ENCODE measurements around the gene SSBP3. TPM values are rescaled to one million over a fixed set of nuclear protein-coding genes. Genes with fewer than 3 reads are reported as not detected.
A peak's percentile ranks its signal among the peaks of the same experiment; 100 is the strongest.
"Not testable (repeated sequence)": the region's sequence is repeated elsewhere in the genome, so short reads cannot be mapped to it uniquely, and the experiment has no call there.

SSBP3 gene
- total RNA-seq, 1 donor: 11.7 TPM

DNA sequence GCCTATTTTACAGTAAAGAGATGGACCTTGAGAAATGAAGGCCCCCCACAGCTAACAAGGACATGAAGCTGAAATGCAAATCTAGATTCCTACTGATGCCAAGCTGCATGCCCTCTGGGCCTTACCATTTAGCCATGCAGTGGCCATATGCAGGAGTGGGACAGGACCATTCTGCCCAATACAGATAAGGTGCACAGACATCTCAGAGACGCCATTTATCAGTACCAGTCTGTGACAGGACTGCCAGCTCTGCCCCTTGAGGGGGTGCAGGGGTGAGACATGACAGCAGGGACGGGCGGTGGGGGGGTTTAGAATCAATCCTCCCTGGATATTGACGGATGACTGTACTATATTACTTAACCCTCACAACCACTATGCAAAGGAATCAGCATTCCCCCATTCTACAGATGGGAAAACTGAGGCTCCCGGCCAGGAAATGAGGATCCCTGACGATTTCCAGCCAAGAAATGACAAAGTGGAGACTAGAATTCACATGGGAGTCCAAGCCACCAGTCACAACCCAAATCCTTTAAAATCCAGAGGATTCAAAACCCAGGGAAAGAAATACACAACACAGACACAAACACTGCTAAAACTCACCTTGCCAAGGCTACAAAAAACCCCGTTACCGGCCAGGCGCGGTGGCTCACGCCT is 10.8 kb downstream of the SSBP3 start:
- no peak overlapping the region for H3K4me3 ChIP-seq (ENCODE audit: low read depth, low read length)
- DNase-seq (ENCODE audit: low read depth): no peak
- TF ChIP-seq, protein P1, sequence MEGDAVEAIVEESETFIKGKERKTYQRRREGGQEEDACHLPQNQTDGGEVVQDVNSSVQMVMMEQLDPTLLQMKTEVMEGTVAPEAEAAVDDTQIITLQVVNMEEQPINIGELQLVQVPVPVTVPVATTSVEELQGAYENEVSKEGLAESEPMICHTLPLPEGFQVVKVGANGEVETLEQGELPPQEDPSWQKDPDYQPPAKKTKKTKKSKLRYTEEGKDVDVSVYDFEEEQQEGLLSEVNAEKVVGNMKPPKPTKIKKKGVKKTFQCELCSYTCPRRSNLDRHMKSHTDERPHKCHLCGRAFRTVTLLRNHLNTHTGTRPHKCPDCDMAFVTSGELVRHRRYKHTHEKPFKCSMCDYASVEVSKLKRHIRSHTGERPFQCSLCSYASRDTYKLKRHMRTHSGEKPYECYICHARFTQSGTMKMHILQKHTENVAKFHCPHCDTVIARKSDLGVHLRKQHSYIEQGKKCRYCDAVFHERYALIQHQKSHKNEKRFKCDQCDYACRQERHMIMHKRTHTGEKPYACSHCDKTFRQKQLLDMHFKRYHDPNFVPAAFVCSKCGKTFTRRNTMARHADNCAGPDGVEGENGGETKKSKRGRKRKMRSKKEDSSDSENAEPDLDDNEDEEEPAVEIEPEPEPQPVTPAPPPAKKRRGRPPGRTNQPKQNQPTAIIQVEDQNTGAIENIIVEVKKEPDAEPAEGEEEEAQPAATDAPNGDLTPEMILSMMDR (IDR thresholded peaks at IDR 0.05; ENCODE audit: insufficient read depth, low read length): no peak

DNA sequence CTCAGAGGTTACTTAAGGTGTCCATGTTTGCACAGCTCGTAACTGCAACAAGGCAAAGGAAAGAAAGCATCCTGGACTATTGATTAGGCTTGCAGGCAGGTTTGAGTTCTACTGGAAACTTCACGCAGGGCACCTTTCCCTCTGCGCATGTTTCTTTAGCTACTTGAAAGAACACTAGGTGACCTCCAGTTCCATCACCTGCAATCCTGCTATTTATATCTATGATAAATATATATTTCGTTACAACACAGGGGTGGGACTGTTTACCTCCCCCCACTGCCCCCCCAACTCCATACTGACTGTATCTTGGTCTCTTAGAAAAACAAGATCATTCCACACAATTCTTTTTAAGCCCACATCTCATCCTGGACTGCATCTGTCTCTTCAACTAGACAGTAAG is 12.1 kb downstream of the SSBP3 start:
- DNase-seq (ENCODE audit: low read depth): no peak
- H3K4me3 ChIP-seq (ENCODE audit: low read depth, low read length): no peak overlapping the region
- TF ChIP-seq, protein P1 (IDR thresholded peaks at IDR 0.05; ENCODE audit: insufficient read depth, low read length): no peak

DNA sequence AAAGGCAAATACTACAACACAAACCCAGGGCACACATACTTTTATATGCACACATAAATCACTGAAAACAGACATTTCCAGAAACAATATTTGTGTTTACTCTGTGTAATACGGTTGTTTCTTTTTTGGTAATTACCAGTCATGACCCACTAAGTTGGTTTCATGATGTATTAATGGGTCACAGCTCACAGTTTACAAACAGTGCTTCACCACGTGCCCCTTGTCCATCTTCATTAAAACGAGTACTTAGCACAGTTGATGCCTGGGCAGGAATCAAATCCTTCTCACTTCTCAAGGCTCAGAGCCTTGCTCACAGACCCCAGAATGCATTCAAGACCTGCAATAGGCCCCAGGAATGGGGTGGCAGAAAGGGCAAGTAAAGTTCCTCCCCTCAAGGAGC is 13.8 kb downstream of the SSBP3 start:
- DNase-seq (ENCODE audit: low read depth): no peak
- TF ChIP-seq, protein P1 (IDR thresholded peaks at IDR 0.05; ENCODE audit: insufficient read depth, low read length): no peak

DNA sequence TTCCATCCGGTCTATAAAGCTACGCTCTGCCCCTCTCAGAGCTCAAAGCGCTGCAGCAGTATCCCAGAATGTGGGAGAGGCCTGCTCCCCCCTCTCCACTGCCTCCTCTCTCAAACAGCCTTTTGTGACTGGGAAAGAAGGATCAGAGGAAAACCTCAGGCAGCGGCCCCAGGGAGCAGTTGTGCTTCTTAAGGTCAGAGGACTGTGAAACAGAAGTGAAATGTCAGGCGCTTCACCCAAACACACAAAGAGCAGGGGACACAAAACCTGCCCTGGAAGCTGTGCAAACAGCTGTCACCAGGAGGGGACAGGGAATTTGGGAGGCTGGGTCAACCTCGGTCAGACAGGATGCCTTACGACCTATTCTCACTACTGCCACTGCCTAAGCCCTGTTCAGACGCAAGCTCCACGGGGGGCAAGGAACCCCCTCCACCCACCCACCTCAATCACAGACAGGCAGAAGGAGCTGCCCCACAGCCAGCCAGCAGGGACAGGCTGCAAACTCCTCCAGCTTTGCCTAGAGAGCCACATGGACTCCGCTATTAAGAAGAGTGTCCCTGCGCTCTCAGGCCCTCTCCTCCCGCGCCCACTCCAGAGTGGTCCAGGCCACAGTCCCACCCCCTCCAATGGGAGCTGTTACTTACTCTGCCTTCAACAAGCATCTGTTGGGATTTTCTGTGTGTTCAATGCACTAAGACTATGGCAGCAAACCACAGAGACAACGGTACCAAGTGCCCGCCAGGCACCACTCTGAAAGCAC is 14.6 kb downstream of the SSBP3 start:
- DNase-seq (ENCODE audit: low read depth): no peak
- no peak overlapping the region for H3K4me3 ChIP-seq (ENCODE audit: low read depth, low read length)
- TF ChIP-seq, protein P1 (IDR thresholded peaks at IDR 0.05; ENCODE audit: insufficient read depth, low read length): no peak

More for the DNA sequence above, 13.8 kb downstream of the SSBP3 start:
- no peak overlapping the region for H3K4me3 ChIP-seq (ENCODE audit: low read depth, low read length)

DNA sequence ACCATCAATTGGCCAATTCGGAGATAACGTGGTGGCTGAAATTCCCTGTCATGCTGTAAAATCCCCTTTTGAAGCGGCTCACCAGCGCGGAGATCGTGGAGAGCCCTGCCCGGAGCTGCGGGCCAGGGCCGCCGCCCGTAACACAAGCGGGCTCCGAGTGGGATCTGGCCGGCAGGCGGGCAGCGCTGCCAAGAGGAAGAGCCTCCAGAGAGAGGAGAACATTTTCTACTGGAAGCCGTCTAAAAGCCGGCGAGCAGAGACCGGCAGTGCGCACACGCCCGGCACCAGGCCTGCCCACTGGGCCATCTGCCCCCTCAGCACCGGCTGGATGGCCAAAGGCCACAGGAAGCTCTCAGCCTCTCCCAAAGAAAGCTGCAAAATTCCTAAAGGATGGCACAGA is 15.5 kb downstream of the SSBP3 start:
- H3K4me3 ChIP-seq (ENCODE audit: low read depth, low read length): no peak overlapping the region
- DNase-seq (ENCODE audit: low read depth): peak; percentile 39
- TF ChIP-seq, protein P1 (IDR thresholded peaks at IDR 0.05; ENCODE audit: insufficient read depth, low read length): peak; percentile 8

DNA sequence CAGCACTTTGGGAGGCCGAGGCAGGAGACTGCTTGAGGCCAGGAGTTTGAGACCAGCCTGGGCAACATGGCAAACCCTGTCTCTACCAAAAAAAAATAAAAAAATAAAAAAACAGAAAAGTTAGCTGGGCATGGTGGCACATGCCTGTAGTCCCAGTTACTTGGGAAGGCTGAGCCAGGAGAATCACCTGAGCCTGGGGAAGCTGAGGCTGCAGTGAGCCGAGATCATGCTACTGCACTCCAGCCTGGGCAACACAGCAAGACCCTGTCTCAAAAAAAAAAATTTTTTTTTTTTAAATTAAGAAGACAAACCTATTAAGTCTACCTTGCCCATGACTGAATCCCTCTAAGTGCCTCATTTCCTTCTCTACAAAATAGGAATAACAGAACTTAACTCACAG is 16.6 kb downstream of the SSBP3 start:
- DNase-seq (ENCODE audit: low read depth); H3K4me3 ChIP-seq (ENCODE audit: low read depth, low read length): not testable (repeated sequence)

DNA sequence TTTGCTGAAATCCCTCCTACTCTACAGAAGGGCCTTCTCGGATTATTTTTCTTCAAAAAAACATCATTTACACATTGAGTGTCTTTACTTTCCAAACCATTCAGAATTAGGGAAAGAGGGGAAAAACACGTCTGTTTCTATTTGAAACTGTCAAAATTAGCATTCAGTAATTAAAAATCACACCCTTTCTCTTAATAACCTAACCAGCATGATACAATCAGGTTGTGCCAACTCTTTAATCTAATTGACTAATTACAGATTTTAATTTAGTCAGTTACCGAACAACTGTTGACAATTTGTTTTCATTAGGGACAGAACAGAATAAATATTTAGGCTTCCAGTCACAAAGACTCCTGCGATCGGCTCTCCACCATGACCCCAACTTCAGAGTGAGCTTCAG is 18.8 kb downstream of the SSBP3 start:
- no peak for DNase-seq (ENCODE audit: low read depth)
- H3K4me3 ChIP-seq (ENCODE audit: low read depth, low read length): no peak overlapping the region
- TF ChIP-seq, protein P1 (IDR thresholded peaks at IDR 0.05; ENCODE audit: insufficient read depth, low read length): no peak
